SIG-M5 treated with dmso at 0.1 percent for 504 hours (cell line): Measurements from ENCODE around the gene TMEM121.

Source experiments
- DNase-seq: peaks from one replicate; lab custom pipeline; 2025; ENCODE audit not compliant: unreplicated experiment; lab: John Stamatoyannopoulos, UW

The TMEM121 gene

GRCh38 chr14:105525861-105526775, at the start of gene TMEM121:
Gene TMEM121, plus strand, starts transcription at chr14:105526583. Its CDS starts 2,252 bp downstream, at chr14:105528835.
- DNase-seq, result no peak

- no peak for DNase-seq
Measured at GRCh38 chr14:105476831-105477659, 49.3 kb upstream of the TMEM121 start.

GRCh38 chr14:105477660-105478397, 48.6 kb upstream of the TMEM121 start:
- DNase-seq, result no peak

- no peak for DNase-seq
Measured at GRCh38 chr14:105478398-105479251, 47.8 kb upstream of the TMEM121 start.

GRCh38 chr14:105479431-105480158, 46.8 kb upstream of the TMEM121 start:
- no peak for DNase-seq

- no peak for DNase-seq
Measured at GRCh38 chr14:105480199-105480746, 46.1 kb upstream of the TMEM121 start.

GRCh38 chr14:105480807-105481801, 45.3 kb upstream of the TMEM121 start:
- DNase-seq, result peak; percentile 82

GRCh38 chr14:105481886-105482457, 44.4 kb upstream of the TMEM121 start:
- DNase-seq, result peak; percentile 93

- no peak for DNase-seq
Measured at GRCh38 chr14:105482486-105483110, 43.8 kb upstream of the TMEM121 start.

GRCh38 chr14:105483300-105484068, 42.9 kb upstream of the TMEM121 start:
- DNase-seq, result no peak

- no peak for DNase-seq
Measured at GRCh38 chr14:105484069-105484996, 42.0 kb upstream of the TMEM121 start.

GRCh38 chr14:105484997-105485393, 41.4 kb upstream of the TMEM121 start:
- DNase-seq, result no peak

- DNase-seq, result peak; percentile 23
Measured at GRCh38 chr14:105485739-105486162, 40.6 kb upstream of the TMEM121 start.

GRCh38 chr14:105486163-105486973, 40.0 kb upstream of the TMEM121 start, which contains the start of gene CRIP1:
Gene CRIP1, plus strand, starts transcription at chr14:105486886. Its CDS starts 374 bp downstream, at chr14:105487260.
- DNase-seq, result no peak
